GM21515 (cell line): ENCODE measurements around the gene CREB3.

Experiments
- ATAC-seq: cut with Tn5 transposase; IDR thresholded peaks from one replicate; pipeline ENCODE4 v1.9.1; 2021; ENCODE audit not compliant: unreplicated experiment

The CREB3 gene, protein sequence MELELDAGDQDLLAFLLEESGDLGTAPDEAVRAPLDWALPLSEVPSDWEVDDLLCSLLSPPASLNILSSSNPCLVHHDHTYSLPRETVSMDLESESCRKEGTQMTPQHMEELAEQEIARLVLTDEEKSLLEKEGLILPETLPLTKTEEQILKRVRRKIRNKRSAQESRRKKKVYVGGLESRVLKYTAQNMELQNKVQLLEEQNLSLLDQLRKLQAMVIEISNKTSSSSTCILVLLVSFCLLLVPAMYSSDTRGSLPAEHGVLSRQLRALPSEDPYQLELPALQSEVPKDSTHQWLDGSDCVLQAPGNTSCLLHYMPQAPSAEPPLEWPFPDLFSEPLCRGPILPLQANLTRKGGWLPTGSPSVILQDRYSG

DNA sequence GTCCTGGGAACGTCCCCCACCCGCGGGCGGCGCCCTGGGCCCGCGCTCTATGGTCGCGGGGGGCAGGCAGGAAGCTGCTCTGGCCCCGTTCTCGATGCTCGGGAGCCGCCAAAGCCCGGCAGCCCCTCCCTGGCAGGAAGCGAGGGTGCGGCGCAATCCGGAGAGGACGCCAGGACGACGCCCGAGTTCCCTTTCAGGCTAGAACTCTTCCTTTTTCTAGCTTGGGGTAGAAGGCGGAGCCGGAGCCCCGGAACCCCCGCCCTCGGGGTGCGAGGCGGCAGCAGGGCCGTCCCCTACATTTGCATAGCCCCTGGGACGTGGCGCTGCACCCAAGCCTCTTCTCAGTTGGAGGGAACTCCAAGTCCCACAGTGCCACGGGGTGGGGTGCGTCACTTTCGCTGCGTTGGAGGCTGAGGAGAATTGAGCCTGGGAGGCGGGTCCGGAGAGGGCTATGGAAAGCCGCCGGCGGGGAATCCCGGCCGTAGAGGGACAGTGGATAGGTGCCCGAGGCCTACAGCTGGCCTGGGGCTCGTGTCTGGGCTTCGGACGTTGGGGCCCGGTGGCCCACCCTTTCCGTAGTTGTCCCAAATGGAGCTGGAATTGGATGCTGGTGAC lies at the start of gene CREB3, which contains the start of gene TLN1:
TSS of gene CREB3 (plus strand) at position 482 of the 615 bp plus-strand sequence. CDS start at position 589, 107 bp downstream.
TSS of gene TLN1 (minus strand) at position 11 of the 615 bp plus-strand sequence. CDS start 6,501 bp downstream, outside the sequence.
- peak; percentile 74 for ATAC-seq

- no peak for ATAC-seq
These were observed 49.1 kb upstream of the CREB3 start for GRCh38 chr9:35683323-35683722.

GRCh38 chr9:35684921-35685320 lies 47.5 kb upstream of the CREB3 start:
- no peak for ATAC-seq

GRCh38 chr9:35685506-35685905 lies 47.0 kb upstream of the CREB3 start:
- ATAC-seq, result no peak

GRCh38 chr9:35686222-35687203 lies 46.0 kb upstream of the CREB3 start:
- no peak for ATAC-seq

DNA sequence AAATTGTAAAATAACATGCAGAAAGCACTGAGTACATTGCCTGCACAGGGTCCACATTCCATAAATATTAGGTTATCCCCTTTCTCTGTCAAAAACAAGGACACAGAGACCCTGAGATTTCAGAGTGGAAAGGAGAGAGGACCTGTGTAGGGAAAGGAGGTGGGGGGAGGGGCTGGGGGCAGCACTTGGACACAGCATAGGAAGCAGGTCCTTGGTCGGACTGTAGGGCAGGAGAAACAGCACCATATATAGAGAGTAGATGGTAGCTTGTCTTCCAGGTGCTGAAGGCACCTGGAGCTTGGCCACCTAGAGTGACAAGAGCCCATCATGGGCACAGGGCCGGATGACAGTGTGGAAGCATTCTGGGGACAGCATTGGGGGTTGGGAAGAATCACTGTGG lies 45.2 kb upstream of the CREB3 start:
- no peak for ATAC-seq

DNA sequence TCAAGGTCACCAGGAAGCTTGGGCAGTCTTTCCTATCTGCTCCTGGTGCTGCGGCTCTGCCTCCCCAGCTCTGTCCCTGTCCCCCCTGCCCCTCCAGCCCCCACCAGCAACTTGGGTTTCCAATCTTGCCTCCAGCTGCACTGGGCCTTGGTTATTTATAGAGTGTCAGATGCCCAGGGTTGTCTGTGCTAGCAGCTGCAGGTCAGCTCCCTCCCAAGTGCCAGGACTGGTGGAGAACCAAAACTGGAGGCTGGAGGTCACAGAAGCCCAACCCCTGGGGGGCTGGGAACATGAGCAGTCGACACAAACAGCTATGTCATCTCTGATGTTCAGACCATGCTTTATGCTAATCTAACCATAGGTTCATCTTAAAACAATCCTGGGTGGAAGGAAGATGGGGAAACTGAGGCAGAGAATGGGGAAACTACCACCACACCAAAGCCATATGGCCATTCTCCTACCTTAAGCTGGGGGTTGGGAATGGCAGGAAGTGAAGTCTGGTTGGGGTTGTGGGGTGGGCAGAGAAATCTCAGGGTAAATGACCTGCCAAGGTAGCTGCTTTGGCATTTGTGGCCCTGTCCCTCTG lies 44.4 kb upstream of the CREB3 start:
- no peak for ATAC-seq

GRCh38 chr9:35688558-35689541 lies 43.6 kb upstream of the CREB3 start:
- no peak for ATAC-seq

DNA sequence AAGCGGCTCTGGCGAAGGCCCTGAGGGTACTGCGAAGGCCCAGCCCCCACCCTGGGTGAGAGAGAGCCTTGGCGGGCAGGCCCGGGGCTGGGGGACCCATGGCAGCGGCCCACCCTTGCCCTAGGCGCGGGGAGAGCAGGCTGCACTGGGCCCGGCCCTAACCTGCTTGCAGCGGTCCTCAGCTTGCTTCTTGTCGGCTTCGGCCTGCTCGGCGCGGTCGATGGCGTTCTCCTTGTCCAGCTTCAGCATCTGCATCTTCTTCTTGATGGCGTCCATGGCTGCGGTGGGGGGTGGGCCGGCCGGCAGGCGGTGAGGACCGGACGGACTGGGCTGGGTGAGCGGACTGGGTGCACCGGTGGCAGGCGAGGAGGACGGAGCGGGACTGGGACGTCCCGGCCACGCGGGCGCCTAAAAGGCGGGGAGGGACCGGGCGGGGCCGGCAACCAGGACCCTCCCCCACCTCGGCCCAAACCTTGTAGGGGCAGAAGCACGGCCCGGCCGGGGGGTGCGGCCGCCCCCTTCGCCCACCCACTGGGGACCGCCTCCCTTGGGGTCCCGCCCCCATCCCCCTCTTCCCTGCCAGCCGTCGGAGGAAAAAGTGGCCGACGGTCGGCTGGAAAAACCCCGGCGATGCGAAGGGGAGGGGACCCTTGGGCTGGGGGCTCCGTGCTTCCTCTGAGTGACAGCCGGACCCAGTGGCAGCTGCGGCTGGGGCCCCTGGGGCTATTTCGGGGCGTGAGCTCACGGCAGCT lies 42.7 kb upstream of the CREB3 start, which contains the start of gene TPM2:
TSS of gene TPM2 (minus strand) at position 384 of the 752 bp plus-strand sequence. CDS start at position 276, 108 bp downstream.
- ATAC-seq, result no peak

DNA sequence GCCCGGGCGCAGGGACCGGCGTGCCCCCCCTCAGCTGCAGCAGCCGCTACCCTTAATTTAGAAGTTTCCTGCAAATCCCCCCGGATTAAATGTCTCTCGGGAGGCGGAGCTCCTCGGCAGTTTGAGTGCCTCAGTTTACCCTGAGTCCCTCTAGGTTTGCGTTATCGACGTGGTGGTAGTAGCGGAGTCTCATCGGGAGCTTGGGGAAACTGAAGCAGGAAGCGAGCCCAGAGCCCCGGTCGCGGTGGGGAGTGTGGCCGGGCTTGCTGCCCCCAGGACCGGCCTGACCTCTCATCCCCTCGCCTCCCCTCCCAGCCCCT lies 42.2 kb upstream of the CREB3 start:
- ATAC-seq, result no peak

DNA sequence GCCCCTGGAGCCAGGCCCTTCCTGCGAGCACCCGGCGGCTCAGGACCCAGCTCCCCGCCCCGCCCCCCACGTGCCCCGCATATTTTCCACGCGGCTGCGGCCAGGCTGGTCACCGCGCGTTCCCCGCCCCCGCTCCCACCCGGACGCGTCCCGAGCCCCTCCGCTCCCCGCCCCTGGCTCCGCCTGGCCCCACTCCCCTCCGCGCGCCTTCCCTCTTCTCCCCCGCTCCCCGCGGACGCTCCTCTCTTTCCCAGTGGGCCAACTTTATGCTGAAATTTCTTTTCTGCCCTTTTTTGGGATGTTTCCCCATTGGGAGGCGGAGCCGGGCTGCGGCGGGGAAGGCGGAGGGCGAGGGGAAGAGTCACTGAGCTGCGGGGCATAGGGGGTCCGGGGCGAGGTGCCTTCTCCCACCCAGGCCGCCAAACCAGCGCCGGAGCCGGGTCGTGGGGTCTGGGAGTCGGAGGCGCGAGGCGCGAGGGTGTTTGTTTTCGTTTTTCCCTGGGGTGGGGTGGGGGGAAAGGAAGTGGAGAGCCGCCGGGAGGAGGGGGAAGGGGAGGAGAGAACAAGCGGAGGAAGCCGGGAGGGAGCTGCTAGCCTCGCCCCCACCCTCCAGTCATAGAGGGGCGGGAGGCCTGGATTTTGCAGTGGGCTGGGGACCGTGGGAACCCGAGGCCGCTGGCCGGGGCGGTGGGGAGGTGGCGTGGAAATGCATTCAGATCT lies 41.7 kb upstream of the CREB3 start:
- ATAC-seq, result no peak

GRCh38 chr9:35691334-35691650 lies 41.2 kb upstream of the CREB3 start:
- ATAC-seq, result no peak

DNA sequence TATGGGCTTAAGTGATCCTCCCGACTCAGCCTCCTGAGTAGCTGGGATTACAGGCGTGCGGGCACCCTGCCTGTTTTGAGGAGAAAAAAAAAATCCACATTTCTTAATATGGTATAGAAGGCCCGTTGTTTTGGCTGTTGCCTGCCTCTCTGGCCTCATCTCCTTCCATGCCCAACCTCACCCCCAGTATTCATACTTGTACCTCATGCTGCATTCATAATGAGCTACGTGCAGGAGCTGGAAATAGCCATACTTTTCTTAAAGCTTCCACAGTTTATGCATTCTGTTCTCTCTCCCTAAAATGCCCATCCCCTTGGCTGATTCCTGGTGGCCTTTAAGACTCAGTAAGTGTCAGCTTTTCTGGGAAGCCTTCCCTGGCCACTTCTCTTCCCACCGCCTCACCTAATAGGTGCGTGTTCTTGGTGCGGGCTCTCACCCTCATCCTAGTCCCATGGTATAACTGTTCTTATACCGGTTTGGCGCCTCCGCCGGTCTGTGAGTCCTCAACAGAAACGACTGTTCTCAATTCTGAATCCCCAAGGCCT lies 40.6 kb upstream of the CREB3 start:
- ATAC-seq, result no peak

DNA sequence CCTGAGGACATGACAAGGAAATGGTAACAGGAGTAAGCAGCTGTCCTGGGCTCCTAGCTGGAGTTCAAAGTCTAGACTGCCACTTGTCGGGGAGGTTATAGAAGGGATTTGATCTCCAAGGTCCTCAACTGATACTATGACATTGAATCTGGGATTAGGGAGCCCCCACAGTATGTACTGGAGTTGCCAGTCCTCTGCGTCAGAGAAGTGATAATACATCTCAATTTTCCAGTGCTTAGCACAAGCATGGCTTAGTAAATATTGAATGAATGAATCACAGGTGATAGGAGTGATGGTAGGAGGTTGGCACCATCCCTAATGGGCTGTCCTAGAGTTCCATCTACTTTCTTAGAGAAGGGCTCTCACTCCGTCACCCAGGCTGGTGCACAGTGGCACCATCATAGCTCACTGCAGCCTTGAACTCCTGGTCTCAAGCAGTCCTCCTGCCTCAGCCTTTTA lies 36.5 kb upstream of the CREB3 start:
- no peak for ATAC-seq

DNA sequence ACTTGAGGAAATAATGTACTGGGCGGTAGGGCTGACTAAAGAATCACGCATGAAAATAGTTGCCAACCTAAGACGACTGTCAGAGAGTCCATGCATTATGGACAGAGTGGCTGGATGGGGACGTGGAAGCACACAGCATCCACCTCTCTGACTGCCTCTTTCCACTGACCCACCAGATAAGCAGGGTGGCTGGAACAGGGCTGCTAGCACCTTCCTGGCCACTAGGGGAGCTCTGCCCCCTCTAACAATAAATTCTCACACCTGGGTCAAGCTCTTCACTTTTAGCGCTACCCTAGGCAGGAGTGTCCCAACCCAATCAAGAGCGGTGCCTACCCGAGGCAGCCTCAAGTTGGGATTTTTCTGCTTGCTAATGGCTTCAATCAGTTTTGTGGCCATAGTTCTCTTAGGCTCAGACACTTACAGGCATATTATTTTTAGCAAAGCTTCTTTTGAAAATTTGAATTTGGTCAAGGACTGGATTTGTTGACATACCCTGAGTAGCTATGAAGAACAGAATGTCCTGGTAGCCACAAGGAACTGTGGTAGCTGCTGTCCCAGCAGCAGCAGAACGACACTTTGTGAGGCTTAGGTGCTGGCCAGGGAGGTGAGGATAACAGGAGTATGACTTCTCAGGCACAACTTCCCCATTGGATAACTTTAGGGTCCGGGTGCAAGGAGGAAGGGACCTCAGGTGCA lies 35.8 kb upstream of the CREB3 start:
- ATAC-seq, result peak; percentile 76

- no peak for ATAC-seq
These were observed 35.0 kb upstream of the CREB3 start for GRCh38 chr9:35697486-35697885.

GRCh38 chr9:35698231-35698630 lies 34.2 kb upstream of the CREB3 start:
- no peak for ATAC-seq

DNA sequence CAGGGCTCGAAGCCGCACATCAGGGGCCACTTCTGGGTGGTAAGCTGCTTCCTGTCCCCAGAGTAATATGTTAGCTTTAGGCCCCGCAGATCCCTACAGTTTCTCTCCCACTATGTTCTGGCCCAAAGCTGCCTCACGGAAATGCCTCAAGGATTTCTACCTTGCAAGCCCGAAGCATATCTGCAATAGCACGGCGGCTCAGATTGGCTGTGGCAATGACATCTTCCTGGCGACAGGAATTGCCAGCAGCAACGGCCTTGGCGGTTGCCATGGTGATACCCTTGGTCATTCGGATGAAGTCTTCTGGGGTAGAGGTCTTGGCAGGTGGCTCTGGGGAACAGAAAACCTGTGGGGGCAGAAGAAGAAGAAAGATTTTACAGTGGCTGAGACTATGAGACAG lies 32.4 kb upstream of the CREB3 start:
- ATAC-seq, result no peak
